Measurements from ENCODE around the gene LAS1L. TPM values are rescaled to one million over a fixed set of nuclear protein-coding genes. Genes with fewer than 3 reads are reported as not detected.

LAS1L gene
- total RNA-seq, 1 experiment from 2014 or later, result 72.9 TPM

DNA sequence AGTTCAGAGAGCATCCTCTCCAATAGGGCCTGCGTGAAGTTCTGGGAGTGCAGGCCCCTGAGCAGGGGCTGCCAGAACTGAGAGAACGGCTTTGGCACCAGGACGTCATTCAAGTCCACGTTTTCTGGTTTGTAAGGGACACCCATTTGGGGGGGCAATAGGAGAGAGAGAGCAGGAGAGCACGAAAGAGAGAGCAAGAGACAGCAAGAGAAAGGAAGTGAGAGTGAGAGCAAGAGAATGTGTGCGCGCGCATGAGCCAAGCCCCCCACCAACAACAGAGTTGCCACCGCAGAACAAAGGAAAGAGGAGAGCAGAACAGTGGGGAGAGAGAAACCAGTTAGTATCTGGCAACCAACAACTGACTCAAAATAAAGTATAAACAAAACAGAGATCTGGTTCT, 10.4 kb downstream of the LAS1L start:
- Histone ChIP-seq H2BK20ac (ENCODE audit: low read depth, low read length, poor library complexity, severe bottlenecking) (no peak overlapping the region), H3K56ac (ENCODE audit: insufficient read length, low read depth, low read length) (no peak overlapping the region), H3T11ph (ENCODE audit: low read length) (no peak overlapping the region), H3K27me3 (ENCODE audit: insufficient read depth, low read length) (no peaks in the 10 kb centered on the region; the same call in 1 of the 2 replicates), H3K9me3 (ENCODE audit: control insufficient read depth, low read depth, low read length) (peaks cover 27% of the 10 kb centered on the region), H4K5ac (ENCODE audit: insufficient read length, low read depth, low read length) (no peak overlapping the region), H3K4me2 (ENCODE audit: insufficient read depth, insufficient read length, low read length) (no peak overlapping the region), H3K27ac (ENCODE audit: insufficient read length, low read depth, low read length) (no peak overlapping the region), H3K23ac (ENCODE audit: insufficient read length, low read depth, low read length) (no peak overlapping the region), H3K79me2 (ENCODE audit: insufficient read depth, low read length) (no peaks in the 10 kb centered on the region), H3K18ac (ENCODE audit: insufficient read length, low read depth, low read length) (no peak overlapping the region), H2BK120ac (ENCODE audit: low read depth, low read length, poor library complexity, severe bottlenecking) (no peak overlapping the region), H4K8ac (replicated peaks; ENCODE audit: insufficient read length, low read depth, low read length) (no peak overlapping the region), H2BK15ac (ENCODE audit: low read depth, low read length) (no peak overlapping the region), H3K9ac (ENCODE audit: extremely low read depth, insufficient read length, low read length) (no peak overlapping the region), H2AK5ac (ENCODE audit: insufficient read length, low read length) (no peak overlapping the region), H2AFZ (ENCODE audit: low read length) (no peak overlapping the region), H3K14ac (ENCODE audit: insufficient read depth, low read length) (no peak overlapping the region), H4K20me1 (ENCODE audit: control insufficient read depth, insufficient read depth, insufficient read length) (no peaks in the 10 kb centered on the region), H3K79me1 (ENCODE audit: insufficient read depth, low read depth, low read length, poor library complexity, severe bottlenecking) (no peaks in the 10 kb centered on the region), H3K23me2 (ENCODE audit: insufficient read length, low read depth, low read length, poor library complexity, severe bottlenecking) (no peaks in the 10 kb centered on the region), H3K4me1 (ENCODE audit: insufficient read depth, low read length) (no peaks in the 10 kb centered on the region), H2BK5ac (ENCODE audit: insufficient read length, low read length) (no peak overlapping the region), H3K4ac (ENCODE audit: low read depth, low read length) (no peak overlapping the region), H2BK12ac (ENCODE audit: insufficient read length, low read depth, low read length) (no peak overlapping the region), H4K91ac (ENCODE audit: insufficient read length, low read depth, low read length) (no peak overlapping the region)
- peaks cover 4% of the 10 kb centered on the region; the same call in 1 of the 2 replicates for H3K27me3 Mint-ChIP-seq (ENCODE audit: low read depth)
- no CpG with 5 or more reads among the region's 9 CpGs for WGBS (ENCODE audit: extremely low coverage, insufficient read length, low lambda C conversion rate)
- H3K27ac Mint-ChIP-seq, result peak overlapping the region in 1 of 3 experiments; percentile 40; a peak in 1 of 7 replicates
- no peak overlapping the region for H3K4me3 Mint-ChIP-seq
- H3K9me3 Mint-ChIP-seq, result peaks cover 66 to 68% of the 10 kb centered on the region in 2 experiments
- DNase-seq, result no peak
- peaks cover 0 to 2% of the 10 kb centered on the region in 2 experiments; a peak in 1 of 4 replicates for H3K4me1 Mint-ChIP-seq
- no peak for TF ChIP-seq CTCF (conservative IDR thresholded peaks at IDR 0.05)
- peaks cover 42 to 74% (median 57%) of the 10 kb centered on the region in 3 experiments for H3K36me3 Mint-ChIP-seq (ENCODE audit: insufficient read depth in 1 of 3, low read depth in 3 of 3)

All from H9 (cell line).